Stimulated activated CD8-positive, alpha-beta memory T cell treated with anti-CD3 and anti-CD28 coated beads, Interleukin-2, amount 100 ng/mL, for 1 hour (primary cell): ENCODE data around the gene OR2S2.
"Not testable (repeated sequence)": the region's sequence is repeated elsewhere in the genome, so short reads cannot be mapped to it uniquely, and the experiment has no call there.

Experiments
- DNase-seq, 2 donors: peaks; one replicate each; pipeline ENCODE4 v3.0.0-alpha.2; 2020; ENCODE audit warnings: low read depth in 2 of 2

The OR2S2 gene

GRCh38 chr9:35962126-35962906, 4.4 kb upstream of the OR2S2 start:
- no peak for DNase-seq

GRCh38 chr9:35960039-35960655, 2.2 kb upstream of the OR2S2 start:
- DNase-seq: no peak

- DNase-seq: no peak
Measured at GRCh38 chr9:35956651-35957050, 1.3 kb downstream of the OR2S2 start.

- peak in 1 of 2 donors; percentile 9 for DNase-seq
Measured at GRCh38 chr9:35954942-35955546, 2.9 kb downstream of the OR2S2 start.

GRCh38 chr9:35952526-35953191, 5.3 kb downstream of the OR2S2 start:
- no peak for DNase-seq

GRCh38 chr9:35951736-35952135, 6.2 kb downstream of the OR2S2 start:
- no peak for DNase-seq

GRCh38 chr9:35948901-35949318, 9.0 kb downstream of the OR2S2 start:
- no peak for DNase-seq

GRCh38 chr9:35948451-35948850, 9.5 kb downstream of the OR2S2 start:
- no peak for DNase-seq

- DNase-seq: peak; percentile 27 to 48
Measured at GRCh38 chr9:35945341-35946018, 12.5 kb downstream of the OR2S2 start.

GRCh38 chr9:35944841-35945240, 13.1 kb downstream of the OR2S2 start:
- DNase-seq: no peak

GRCh38 chr9:35944173-35944572, 13.8 kb downstream of the OR2S2 start:
- DNase-seq: no peak

GRCh38 chr9:35942286-35942685, 15.7 kb downstream of the OR2S2 start:
- DNase-seq: no peak

GRCh38 chr9:35940458-35941407, 17.2 kb downstream of the OR2S2 start:
- DNase-seq: no peak

- DNase-seq: no peak
Measured at GRCh38 chr9:35939679-35940250, 18.2 kb downstream of the OR2S2 start.

GRCh38 chr9:35938474-35939356, 19.2 kb downstream of the OR2S2 start:
- DNase-seq: no peak

GRCh38 chr9:35937227-35937626, 20.7 kb downstream of the OR2S2 start:
- no peak for DNase-seq

GRCh38 chr9:35935755-35936509, 22.0 kb downstream of the OR2S2 start:
- no peak for DNase-seq

- no peak for DNase-seq
Measured at GRCh38 chr9:35935261-35935660, 22.7 kb downstream of the OR2S2 start.

- not testable (repeated sequence) for DNase-seq
Measured at GRCh38 chr9:35934069-35934468, 23.9 kb downstream of the OR2S2 start.
